Activated gamma-delta T cell (primary cell): ENCODE measurements around the gene ZNF587B.
A peak's percentile ranks its signal among the peaks of the same experiment; 100 is the strongest.
"Not testable (repeated sequence)": the region's sequence is repeated elsewhere in the genome, so short reads cannot be mapped to it uniquely, and the experiment has no call there.

ENCODE experiments used
- DNase-seq: peaks from one replicate; lab custom pipeline; 2025; lab: John Stamatoyannopoulos, UW

The ZNF587B gene

GRCh38 chr19:57870225-57870624, 40.1 kb downstream of the ZNF587B start:
- no peak for DNase-seq

GRCh38 chr19:57872450-57872849, 42.4 kb downstream of the ZNF587B start:
- no peak for DNase-seq

- not testable (repeated sequence) for DNase-seq
Observed at GRCh38 chr19:57873883-57874799, 44.0 kb downstream of the ZNF587B start.

- no peak for DNase-seq
Observed at GRCh38 chr19:57886046-57886445, 55.9 kb downstream of the ZNF587B start.

GRCh38 chr19:57887195-57887941, 57.3 kb downstream of the ZNF587B start:
- DNase-seq = no peak

GRCh38 chr19:57888107-57888559, 58.0 kb downstream of the ZNF587B start:
- no peak for DNase-seq

- DNase-seq = peak; percentile 27
Observed at GRCh38 chr19:57888560-57889231, 58.6 kb downstream of the ZNF587B start, which contains the start of gene ZNF814. TSS of gene ZNF814 (minus strand) at chr19:57889037. CDS start at chr19:57888802, 235 bp downstream.

- not testable (repeated sequence) for DNase-seq
Observed at GRCh38 chr19:57890706-57891105, 60.6 kb downstream of the ZNF587B start.
